Measurements from ENCODE around the gene KCNA10. TPM values are rescaled to one million over a fixed set of nuclear protein-coding genes. Genes with fewer than 3 reads are reported as not detected.
"Not testable (repeated sequence)": the region's sequence is repeated elsewhere in the genome, so short reads cannot be mapped to it uniquely, and the experiment has no call there.

KCNA10 gene
- total RNA-seq, 1 donor from 2014 or later, result not detected

DNA sequence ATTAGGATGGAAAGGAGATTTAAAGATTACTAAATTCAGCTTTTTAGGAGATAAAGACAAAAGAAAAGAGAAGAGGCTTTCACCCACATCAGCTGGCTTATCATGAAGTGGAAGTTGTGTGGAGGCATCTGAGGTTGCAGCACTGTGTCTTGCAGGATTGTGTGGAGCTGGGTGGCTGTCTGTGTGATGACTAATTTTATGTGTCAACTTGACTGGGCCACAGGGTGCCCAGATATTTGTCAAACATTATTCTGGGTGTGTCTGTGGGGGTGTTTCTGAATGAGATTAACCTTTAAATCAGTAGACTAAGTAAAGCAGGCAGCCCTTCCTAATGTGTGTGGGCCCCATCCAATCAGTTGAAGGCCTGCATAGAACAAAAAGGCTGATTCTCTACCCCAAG lies 3.9 kb downstream of the KCNA10 start:
- peaks cover 10% of the 10 kb centered on the region for H3K27me3 Mint-ChIP-seq
- H3K4me3 Mint-ChIP-seq, result no peak overlapping the region
- no peaks in the 10 kb centered on the region for H3K36me3 Mint-ChIP-seq
- H3K27ac Mint-ChIP-seq, result no peak overlapping the region
- TF ChIP-seq, protein P1, sequence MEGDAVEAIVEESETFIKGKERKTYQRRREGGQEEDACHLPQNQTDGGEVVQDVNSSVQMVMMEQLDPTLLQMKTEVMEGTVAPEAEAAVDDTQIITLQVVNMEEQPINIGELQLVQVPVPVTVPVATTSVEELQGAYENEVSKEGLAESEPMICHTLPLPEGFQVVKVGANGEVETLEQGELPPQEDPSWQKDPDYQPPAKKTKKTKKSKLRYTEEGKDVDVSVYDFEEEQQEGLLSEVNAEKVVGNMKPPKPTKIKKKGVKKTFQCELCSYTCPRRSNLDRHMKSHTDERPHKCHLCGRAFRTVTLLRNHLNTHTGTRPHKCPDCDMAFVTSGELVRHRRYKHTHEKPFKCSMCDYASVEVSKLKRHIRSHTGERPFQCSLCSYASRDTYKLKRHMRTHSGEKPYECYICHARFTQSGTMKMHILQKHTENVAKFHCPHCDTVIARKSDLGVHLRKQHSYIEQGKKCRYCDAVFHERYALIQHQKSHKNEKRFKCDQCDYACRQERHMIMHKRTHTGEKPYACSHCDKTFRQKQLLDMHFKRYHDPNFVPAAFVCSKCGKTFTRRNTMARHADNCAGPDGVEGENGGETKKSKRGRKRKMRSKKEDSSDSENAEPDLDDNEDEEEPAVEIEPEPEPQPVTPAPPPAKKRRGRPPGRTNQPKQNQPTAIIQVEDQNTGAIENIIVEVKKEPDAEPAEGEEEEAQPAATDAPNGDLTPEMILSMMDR (conservative IDR thresholded peaks at IDR 0.05), result no peak
- no peaks in the 10 kb centered on the region for H3K4me1 Mint-ChIP-seq (ENCODE audit: unreplicated experiment)
- no peaks in the 10 kb centered on the region for H3K9me3 Mint-ChIP-seq
- no peak for DNase-seq (ENCODE audit: extremely low spot score, unreplicated experiment)

DNA sequence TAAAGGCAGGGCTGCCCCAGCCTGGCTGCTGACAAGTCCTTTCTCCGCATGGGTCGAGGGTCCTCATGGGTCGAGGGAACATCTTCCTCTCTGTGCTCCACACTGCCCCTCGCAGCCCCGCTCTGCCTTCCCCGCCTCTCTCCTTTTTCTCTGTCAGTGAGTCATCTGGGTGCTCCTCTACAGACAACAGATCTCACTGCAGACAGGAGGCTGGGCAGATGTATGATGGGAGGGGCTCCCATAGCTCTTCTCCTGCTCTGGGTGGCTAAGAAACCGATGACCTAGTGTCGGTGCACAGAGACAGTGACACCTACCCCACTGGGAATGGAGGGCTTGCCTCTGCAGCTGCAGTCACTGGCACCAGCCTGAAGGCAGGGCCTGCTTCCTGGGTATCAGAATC lies 5.5 kb downstream of the KCNA10 start:
- TF ChIP-seq, protein P1 (conservative IDR thresholded peaks at IDR 0.05), result no peak
- H3K27me3 Mint-ChIP-seq, result peaks cover 6% of the 10 kb centered on the region
- H3K4me3 Mint-ChIP-seq, result no peak overlapping the region
- no peaks in the 10 kb centered on the region for H3K4me1 Mint-ChIP-seq (ENCODE audit: unreplicated experiment)
- no peak for DNase-seq (ENCODE audit: extremely low spot score, unreplicated experiment)
- H3K27ac Mint-ChIP-seq, result no peak overlapping the region
- no peaks in the 10 kb centered on the region for H3K36me3 Mint-ChIP-seq
- H3K9me3 Mint-ChIP-seq, result no peaks in the 10 kb centered on the region

DNA sequence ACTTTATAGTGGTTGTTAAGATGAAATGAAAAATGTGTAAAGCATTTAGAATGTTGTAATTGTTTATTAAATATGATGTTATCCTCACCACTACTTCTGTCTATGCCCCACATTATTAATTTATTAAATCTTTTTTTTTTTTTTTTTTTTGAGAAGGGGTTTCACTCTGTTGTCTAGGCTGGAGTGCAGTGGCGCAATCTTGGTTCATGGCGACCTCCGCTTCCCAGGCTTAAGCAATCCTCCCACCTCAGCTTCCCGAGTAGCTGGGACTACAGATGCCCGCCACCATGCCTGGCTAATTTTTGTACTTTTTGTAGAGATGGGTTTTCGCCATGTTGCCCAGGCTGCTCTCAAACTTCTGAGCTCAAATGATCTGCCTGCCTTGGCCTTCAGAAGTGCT lies 7.5 kb downstream of the KCNA10 start:
- TF ChIP-seq, protein P1 (conservative IDR thresholded peaks at IDR 0.05), result no peak
- H3K4me3 Mint-ChIP-seq, result no peak overlapping the region
- H3K4me1 Mint-ChIP-seq (ENCODE audit: unreplicated experiment), result peaks cover 6% of the 10 kb centered on the region
- no peak for DNase-seq (ENCODE audit: extremely low spot score, unreplicated experiment)
- H3K9me3 Mint-ChIP-seq, result no peaks in the 10 kb centered on the region
- no peaks in the 10 kb centered on the region for H3K27me3 Mint-ChIP-seq
- no peaks in the 10 kb centered on the region for H3K36me3 Mint-ChIP-seq
- no peak overlapping the region for H3K27ac Mint-ChIP-seq

DNA sequence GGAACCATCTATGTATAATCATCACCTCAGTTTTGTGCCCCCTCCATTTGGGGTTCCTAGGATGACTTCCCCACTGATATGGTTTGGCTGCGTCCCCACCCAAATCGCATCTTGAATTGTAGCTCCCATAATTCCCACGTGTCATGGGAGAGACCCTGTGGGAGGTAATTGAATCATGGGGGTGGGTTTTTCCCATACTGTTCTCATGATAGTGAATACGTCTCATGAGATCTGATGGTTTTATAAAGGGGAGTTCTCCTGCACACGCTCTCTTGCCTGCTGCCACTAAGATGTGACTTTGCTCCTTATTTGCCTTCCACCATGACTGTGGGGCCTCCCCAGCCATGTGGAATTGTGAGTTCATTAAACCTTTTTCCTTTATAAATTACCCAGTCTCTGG lies 8.1 kb downstream of the KCNA10 start:
- not testable (repeated sequence) for H3K9me3 Mint-ChIP-seq; DNase-seq (ENCODE audit: extremely low spot score, unreplicated experiment); H3K36me3 Mint-ChIP-seq; H3K27ac Mint-ChIP-seq; H3K4me3 Mint-ChIP-seq; H3K4me1 Mint-ChIP-seq (ENCODE audit: unreplicated experiment); H3K27me3 Mint-ChIP-seq

DNA sequence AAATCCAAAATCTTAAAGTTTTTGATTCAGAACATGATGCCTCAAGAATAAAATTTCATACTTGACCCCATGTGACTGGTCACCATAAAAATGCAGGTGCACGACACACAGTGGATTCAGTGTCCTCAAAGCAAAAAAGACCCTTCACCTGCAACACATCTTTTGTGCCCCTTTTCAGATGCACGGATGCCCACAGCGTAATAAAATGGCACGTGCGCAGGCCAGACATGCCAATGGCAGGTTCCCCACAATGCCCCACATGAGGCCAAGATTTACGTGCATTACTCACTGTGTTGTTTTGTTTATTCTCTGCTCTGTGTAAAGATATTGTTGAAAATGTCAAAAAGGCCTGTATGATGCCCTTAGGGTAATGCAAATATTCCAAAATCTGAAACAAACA lies 9.3 kb downstream of the KCNA10 start:
- TF ChIP-seq, protein P1 (conservative IDR thresholded peaks at IDR 0.05), result no peak
- H3K27me3 Mint-ChIP-seq, result no peaks in the 10 kb centered on the region
- no peak for DNase-seq (ENCODE audit: extremely low spot score, unreplicated experiment)
- no peak overlapping the region for H3K4me3 Mint-ChIP-seq
- H3K36me3 Mint-ChIP-seq, result no peaks in the 10 kb centered on the region
- no peaks in the 10 kb centered on the region for H3K9me3 Mint-ChIP-seq
- no peak overlapping the region for H3K27ac Mint-ChIP-seq
- H3K4me1 Mint-ChIP-seq (ENCODE audit: unreplicated experiment), result peaks cover 6% of the 10 kb centered on the region

DNA sequence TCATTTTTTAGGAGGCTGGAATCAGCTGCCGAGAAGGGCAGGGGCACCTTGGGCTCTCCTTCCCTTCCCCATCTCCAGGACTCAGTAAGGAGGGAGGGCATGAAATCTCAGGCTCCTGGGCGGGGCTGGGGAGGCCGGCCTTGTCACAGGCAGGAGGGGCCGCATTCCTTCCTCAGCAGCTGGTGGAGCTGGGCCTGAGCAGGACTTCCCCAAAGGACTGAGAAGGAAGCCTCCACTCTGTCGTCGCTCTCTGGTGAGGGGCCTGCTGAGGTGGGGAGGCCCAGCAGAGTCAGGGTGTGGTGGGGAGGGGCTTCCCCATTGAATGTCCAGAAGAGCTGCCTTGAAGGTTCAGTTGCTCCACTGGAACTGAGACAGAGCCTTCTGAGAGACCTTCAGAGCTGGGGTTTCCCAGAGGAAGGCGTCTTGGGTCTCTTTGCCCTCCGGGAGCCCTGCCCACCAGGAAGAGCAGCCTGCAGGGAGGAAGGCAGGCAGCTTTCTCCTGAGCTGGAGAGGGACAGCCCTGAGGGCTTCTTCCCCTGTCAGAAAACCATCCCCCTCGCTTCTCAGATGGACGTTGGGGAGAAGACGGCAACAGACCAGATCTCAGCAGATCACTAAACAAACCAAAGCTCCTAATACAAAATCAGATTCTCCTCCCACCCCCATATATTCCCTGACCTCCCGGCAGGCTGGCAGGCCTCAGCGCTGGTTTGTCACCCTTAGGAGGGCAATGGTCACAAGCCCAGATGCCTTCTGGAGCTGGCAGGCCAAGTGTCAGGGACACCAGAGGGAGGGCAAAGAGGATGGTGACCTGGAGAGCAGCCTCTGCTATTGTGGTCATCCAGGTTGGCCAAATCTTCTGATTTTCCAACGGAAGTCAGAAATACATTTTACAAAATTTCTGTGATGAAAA lies 10.7 kb downstream of the KCNA10 start:
- Mint-ChIP-seq H3K36me3 (no peaks in the 10 kb centered on the region), H3K4me1 (ENCODE audit: unreplicated experiment) (peaks cover 6% of the 10 kb centered on the region), H3K27ac (peak overlapping the region; percentile 69), H3K4me3 (no peak overlapping the region), H3K9me3 (no peaks in the 10 kb centered on the region), H3K27me3 (peaks cover 3% of the 10 kb centered on the region)
- TF ChIP-seq, protein P1 (conservative IDR thresholded peaks at IDR 0.05), result no peak
- no peak for DNase-seq (ENCODE audit: extremely low spot score, unreplicated experiment)
